MCF 10A (cell line): ENCODE results near the gene ATPAF1. TPM values are rescaled to one million over a fixed set of nuclear protein-coding genes. Genes with fewer than 3 reads are reported as not detected.
A peak's percentile ranks its signal among the peaks of the same experiment; 100 is the strongest.

ENCODE experiments used
- BruUV-seq: library from RNA; stranded (reverse); fragments of 400-500 nt; replicated peaks from 2 replicates; lab custom pipeline; 2021; lab: Mats Ljungman, UMichigan
- CTCF ChIA-PET: fragments of 300-600 bp; sonication (Branson Sonifier 250); formaldehyde crosslinking; extraction: SDS; loops from one replicate; lab custom pipeline; 2021; ENCODE audit warnings: antibody characterized with exemption, inconsistent platforms; lab: Yijun Ruan, JAX
- POLR2A ChIA-PET: fragments of 300-600, 350-650 bp; sonication (Branson Sonifier 250); formaldehyde crosslinking; extraction: SDS; loops from one replicate; lab custom pipeline; 2020; ENCODE audit warnings: antibody characterized with exemption, inconsistent platforms; lab: Yijun Ruan, JAX
- DNase-seq: peaks from one replicate; pipeline ENCODE4 v3.0.0-alpha.2; 2018; ENCODE audit not compliant: unreplicated experiment
- H3K27ac Mint-ChIP-seq: one replicate; pipeline ENCODE4 v1.8.0; 2022; ENCODE audit warnings: mild to moderate bottlenecking, low read depth, mixed read lengths; ENCODE audit not compliant: unreplicated experiment
- H3K27me3 Mint-ChIP-seq: one replicate; pipeline ENCODE4 v1.8.0; 2022; ENCODE audit warnings: mixed read lengths; ENCODE audit not compliant: insufficient read depth, unreplicated experiment
- H3K36me3 Mint-ChIP-seq: one replicate; pipeline ENCODE4 v1.8.0; 2022; ENCODE audit warnings: mild to moderate bottlenecking, moderate library complexity, mixed read lengths; ENCODE audit not compliant: insufficient read depth, unreplicated experiment
- H3K4me1 Mint-ChIP-seq: one replicate; pipeline ENCODE4 v1.8.0; 2022; ENCODE audit warnings: mixed read lengths; ENCODE audit not compliant: insufficient read depth, unreplicated experiment
- H3K4me3 Mint-ChIP-seq: one replicate; pipeline ENCODE4 v1.8.0; 2022; ENCODE audit warnings: mild to moderate bottlenecking, moderate library complexity, mixed read lengths; ENCODE audit not compliant: unreplicated experiment
- H3K9me3 Mint-ChIP-seq: one replicate; pipeline ENCODE4 v1.8.0; 2022; ENCODE audit warnings: mixed read lengths; ENCODE audit not compliant: unreplicated experiment
- CTCF ChIP-seq: fragments of 200-600 bp; IDR thresholded peaks from one replicate; pipeline ENCODE4 v1.8.0; 2022; ENCODE audit warnings: antibody characterized with exemption, mild to moderate bottlenecking; ENCODE audit not compliant: unreplicated experiment
- intact Hi-C: fragments of 100-400 bp; cut with micrococcal nuclease; formaldehyde crosslinking; loops from 2 replicates; pipeline ENCODE4 v1.14.1; 2022
- total RNA-seq: library from RNA; stranded (reverse); gene quantifications from 2 replicates; pipeline ENCODE4 v1.2.3, GENCODE V29; 2022

The ATPAF1 gene
- total RNA-seq, 1 experiment from 2014 or later = 43.2 TPM

DNA sequence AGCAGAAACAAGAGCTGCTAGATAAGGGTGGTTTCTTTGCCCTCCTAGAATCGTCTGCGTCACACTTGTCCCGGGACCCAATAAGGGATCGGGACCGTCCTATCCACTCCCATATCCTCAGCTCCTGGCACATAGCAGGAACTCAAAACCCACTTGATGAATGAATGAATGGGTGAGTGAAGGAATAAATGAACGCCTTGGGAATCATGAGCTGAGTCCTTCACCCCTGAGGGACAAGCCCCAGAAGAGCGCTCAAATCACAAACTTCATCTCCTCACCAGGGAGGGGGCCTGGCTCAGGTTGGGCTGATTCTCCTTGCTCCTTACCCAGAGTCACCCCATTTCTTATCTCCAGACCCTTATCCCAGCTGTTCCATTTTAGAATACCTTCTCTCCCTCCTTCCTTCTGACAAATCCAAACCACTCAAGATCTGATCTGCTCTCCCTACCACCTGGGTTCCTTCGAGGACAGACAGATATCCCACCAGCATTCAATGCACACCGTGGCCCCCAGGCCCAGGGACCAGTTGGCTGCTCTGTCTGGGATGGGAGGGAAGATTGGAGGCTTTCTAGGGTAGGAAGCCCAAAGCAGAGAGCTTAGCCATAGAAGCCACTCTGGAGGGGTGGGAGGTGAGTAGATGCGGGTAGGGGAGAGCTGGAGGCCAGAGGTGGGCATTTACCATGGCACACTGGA is 50.9 kb downstream of the ATPAF1 start:
- Mint-ChIP-seq H3K27ac (peak overlapping the region; percentile 88), H3K9me3 (no peaks in the 10 kb centered on the region), H3K4me1 (peaks cover 28% of the 10 kb centered on the region), H3K36me3 (no peaks in the 10 kb centered on the region), H3K4me3 (peak overlapping the region; percentile 86), H3K27me3 (no peaks in the 10 kb centered on the region)
- CTCF ChIA-PET = interaction anchor here (0.6 to 1.4 kb wide), 5 partner anchors 13 to 1569 kb away, joined by 3 to 7 read pairs (median 3); partner anchors contain the start of gene MKNK1
- intact Hi-C loops = no loop called here
- POLR2A ChIA-PET = interaction anchor here (0.6 to 5.6 kb wide), 10 partner anchors 13 to 717 kb away, joined by 3 to 73 read pairs (median 4); partner anchors contain the start of genes EFCAB14 and MKNK1
- no peak for TF ChIP-seq CTCF
- DNase-seq = no peak
- no TSS peak for BruUV-seq

- no peak for TF ChIP-seq CTCF
- no peaks in the 10 kb centered on the region for H3K27me3 Mint-ChIP-seq
- CTCF ChIA-PET = interaction anchor here (0.6 to 1.4 kb wide), 6 partner anchors 12 to 182 kb away, joined by 3 to 6 read pairs (median 4); partner anchors contain the start of gene MKNK1
- peaks cover 30% of the 10 kb centered on the region for H3K4me1 Mint-ChIP-seq
- H3K9me3 Mint-ChIP-seq = no peaks in the 10 kb centered on the region
- BruUV-seq = no TSS peak
- H3K36me3 Mint-ChIP-seq = no peaks in the 10 kb centered on the region
- peak; percentile 77 for DNase-seq
- intact Hi-C loops = no loop called here
- POLR2A ChIA-PET = interaction anchor here (0.6 to 5.6 kb wide), 11 partner anchors 12 to 718 kb away, joined by 3 to 73 read pairs (median 3); partner anchors contain the start of genes EFCAB14 and MKNK1
- peak within 1 kb of the TSS; percentile 86 for H3K4me3 Mint-ChIP-seq
- peak within 1 kb of the TSS; percentile 88 for H3K27ac Mint-ChIP-seq
Observed at GRCh38 chr1:46616277-46617107, 51.7 kb downstream of the ATPAF1 start, which contains the start of gene MOB3C. Gene MOB3C, minus strand, starts transcription at chr1:46616811. Its CDS starts 3,490 bp downstream, at chr1:46613321.

DNA sequence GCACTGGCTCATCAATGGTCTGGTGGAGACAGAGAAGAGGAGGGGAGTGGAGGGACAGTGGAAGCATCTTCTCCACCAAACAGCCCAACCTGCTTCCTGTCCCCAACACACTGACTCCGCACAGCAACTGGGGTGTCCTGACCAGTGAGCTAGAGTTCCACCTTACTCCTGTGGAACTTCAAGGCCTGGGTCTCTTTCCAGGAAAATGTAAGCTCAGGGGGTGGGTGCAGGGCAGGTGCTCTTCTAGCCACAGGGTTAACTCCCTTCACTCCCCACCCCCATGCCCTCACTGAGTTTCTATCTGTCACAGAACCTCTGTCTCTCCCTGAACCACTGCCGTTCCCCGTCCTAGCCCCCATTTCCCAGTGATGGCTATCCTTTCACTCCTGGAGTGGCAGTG is 52.4 kb downstream of the ATPAF1 start:
- Mint-ChIP-seq H3K4me3 (peak overlapping the region; percentile 86), H3K27ac (peak overlapping the region; percentile 88), H3K36me3 (no peaks in the 10 kb centered on the region), H3K27me3 (no peaks in the 10 kb centered on the region), H3K9me3 (no peaks in the 10 kb centered on the region), H3K4me1 (peaks cover 34% of the 10 kb centered on the region)
- BruUV-seq = no TSS peak
- ChIA-PET CTCF (interaction anchor here (0.6 to 1.3 kb wide), 3 partner anchors 11 to 182 kb away, joined by 3 to 6 read pairs (median 4); partner anchors contain the start of gene MKNK1), POLR2A (interaction anchor here (0.6 to 5.6 kb wide), 5 partner anchors 11 to 401 kb away, joined by 3 to 73 read pairs (median 3); partner anchors contain the start of gene MKNK1)
- intact Hi-C loops = no loop called here
- no peak for TF ChIP-seq CTCF
- DNase-seq = no peak
